HEK293 (cell line): ENCODE data around the gene DNMBP.

Experiments
- FEZF1 ChIP-seq: fragments of 450-650 bp; formaldehyde crosslinking; IDR thresholded peaks from 2 replicates; pipeline ENCODE4 v1.5.1; 2016; ENCODE audit warnings: missing biosample characterization, missing genetic modification characterization
- GLIS2 ChIP-seq: fragments of 450-650 bp; formaldehyde crosslinking; IDR thresholded peaks from 2 replicates; pipeline ENCODE4 v1.5.1; 2016; ENCODE audit warnings: missing biosample characterization, missing genetic modification characterization
- HOXD13 ChIP-seq: sonication (generic); formaldehyde crosslinking; IDR thresholded peaks from 2 replicates; pipeline ENCODE4 v1.8.0; 2022; ENCODE audit warnings: missing genetic modification reagents, borderline replicate concordance
- KLF16 ChIP-seq: fragments of 450-650 bp; formaldehyde crosslinking; IDR thresholded peaks from 2 replicates; pipeline ENCODE4 v1.5.1; 2017; ENCODE audit warnings: missing biosample characterization, missing genetic modification characterization
- KLF9 ChIP-seq: fragments of 450-650 bp; formaldehyde crosslinking; IDR thresholded peaks from 2 replicates; pipeline ENCODE4 v1.5.1; 2016; ENCODE audit warnings: missing biosample characterization, missing genetic modification characterization, low read depth
- OSR2 ChIP-seq: fragments of 450-650 bp; formaldehyde crosslinking; IDR thresholded peaks from 2 replicates; pipeline ENCODE4 v1.5.1; 2016; ENCODE audit warnings: missing biosample characterization, missing genetic modification characterization
- OVOL3 ChIP-seq: fragments of 450-650 bp; formaldehyde crosslinking; IDR thresholded peaks from 2 replicates; pipeline ENCODE4 v1.5.1; 2016; ENCODE audit warnings: missing biosample characterization, missing genetic modification characterization
- PRDM1 ChIP-seq: fragments of 450-650 bp; formaldehyde crosslinking; IDR thresholded peaks from 2 replicates; pipeline ENCODE4; 2016; ENCODE audit warnings: missing biosample characterization, missing genetic modification characterization
- SP3 ChIP-seq: fragments of 450-650 bp; formaldehyde crosslinking; IDR thresholded peaks from 2 replicates; pipeline ENCODE4 v1.5.1; 2016; ENCODE audit warnings: missing biosample characterization, missing genetic modification characterization
- SP7 ChIP-seq: fragments of 450-650 bp; formaldehyde crosslinking; IDR thresholded peaks from 2 replicates; pipeline ENCODE4 v1.5.1; 2016; ENCODE audit warnings: missing biosample characterization, missing genetic modification characterization
- ZBTB20 ChIP-seq: fragments of 450-650 bp; formaldehyde crosslinking; IDR thresholded peaks from 2 replicates; pipeline ENCODE4 v1.5.1; 2016; ENCODE audit warnings: missing biosample characterization, missing genetic modification characterization
- ZBTB48 ChIP-seq: fragments of 450-650 bp; formaldehyde crosslinking; IDR thresholded peaks from 2 replicates; pipeline ENCODE4 v1.5.1; 2016; ENCODE audit warnings: missing biosample characterization, missing genetic modification characterization
- ZBTB8A ChIP-seq: fragments of 450-650 bp; formaldehyde crosslinking; IDR thresholded peaks from 2 replicates; pipeline ENCODE4 v1.5.1; 2016; ENCODE audit warnings: missing biosample characterization, missing genetic modification characterization
- ZEB2 ChIP-seq: fragments of 450-650 bp; formaldehyde crosslinking; IDR thresholded peaks from 2 replicates; pipeline ENCODE4 v1.5.1; 2016; ENCODE audit warnings: missing biosample characterization, missing genetic modification characterization
- ZFHX2 ChIP-seq: fragments of 450-650 bp; formaldehyde crosslinking; conservative IDR thresholded peaks from 2 replicates; pipeline ENCODE4 v1.5.1; 2016; ENCODE audit warnings: missing biosample characterization, missing genetic modification characterization
- ZFP69B ChIP-seq: fragments of 450-650 bp; formaldehyde crosslinking; IDR thresholded peaks from 2 replicates; pipeline ENCODE4 v1.5.1; 2016; ENCODE audit warnings: missing biosample characterization, missing genetic modification characterization
- ZIC2 ChIP-seq: fragments of 450-650 bp; formaldehyde crosslinking; IDR thresholded peaks from 2 replicates; pipeline ENCODE4 v1.5.1; 2016; ENCODE audit warnings: missing biosample characterization, missing genetic modification characterization
- ZNF112 ChIP-seq: fragments of 450-650 bp; formaldehyde crosslinking; IDR thresholded peaks from 2 replicates; pipeline ENCODE4 v1.5.0; 2017; ENCODE audit warnings: missing biosample characterization, missing genetic modification characterization
- ZNF133 ChIP-seq: fragments of 450-650 bp; formaldehyde crosslinking; IDR thresholded peaks from 2 replicates; pipeline ENCODE4 v1.5.1; 2016; ENCODE audit warnings: missing biosample characterization, missing genetic modification characterization
- ZNF16 ChIP-seq: fragments of 450-650 bp; formaldehyde crosslinking; IDR thresholded peaks from 2 replicates; pipeline ENCODE4 v1.5.1; 2016; ENCODE audit warnings: low read depth, missing biosample characterization, missing genetic modification characterization
- ZNF274 ChIP-seq, 2 experiments: fragments of 200-500 bp in 1 of 2; fragments of 450-650 bp in 1 of 2; sonication (Bioruptor generic) in 1 of 2; formaldehyde crosslinking in 1 of 2; IDR thresholded peaks; 2 replicates each; pipeline versions ENCODE4 v1.5.1 to v1.6.1; 2014 to 2016; ENCODE audit warnings: borderline replicate concordance in 1 of 2, inconsistent platforms in 1 of 2, low read length in 1 of 2, missing biosample characterization in 1 of 2, missing genetic modification characterization in 1 of 2
- ZNF324 ChIP-seq: fragments of 450-650 bp; formaldehyde crosslinking; IDR thresholded peaks from 2 replicates; pipeline ENCODE4 v1.5.1; 2016; ENCODE audit warnings: missing biosample characterization, missing genetic modification characterization
- ZNF335 ChIP-seq: fragments of 450-650 bp; formaldehyde crosslinking; conservative IDR thresholded peaks from 2 replicates; pipeline ENCODE4 v1.5.1; 2016; ENCODE audit warnings: missing biosample characterization, missing genetic modification characterization
- ZNF404 ChIP-seq: fragments of 450-650 bp; formaldehyde crosslinking; IDR thresholded peaks from 2 replicates; pipeline ENCODE4 v1.5.1; 2017; ENCODE audit warnings: missing biosample characterization, missing genetic modification characterization
- ZNF423 ChIP-seq: fragments of 450-650 bp; formaldehyde crosslinking; IDR thresholded peaks from 2 replicates; pipeline ENCODE4 v1.5.1; 2016; ENCODE audit warnings: missing biosample characterization, missing genetic modification characterization
- ZNF48 ChIP-seq: fragments of 450-650 bp; formaldehyde crosslinking; IDR thresholded peaks from 2 replicates; pipeline ENCODE4 v1.5.1; 2016; ENCODE audit warnings: missing biosample characterization, missing genetic modification characterization
- ZNF501 ChIP-seq: fragments of 450-650 bp; formaldehyde crosslinking; IDR thresholded peaks from 2 replicates; pipeline ENCODE4 v1.5.1; 2016; ENCODE audit warnings: missing biosample characterization, missing genetic modification characterization
- ZNF596 ChIP-seq: fragments of 450-650 bp; IDR thresholded peaks from 2 replicates; pipeline ENCODE4 v1.5.0; 2018; ENCODE audit warnings: missing biosample characterization, mild to moderate bottlenecking, missing genetic modification characterization, moderate library complexity
- ZNF626 ChIP-seq: fragments of 450-650 bp; sonication (Bioruptor Pico); formaldehyde crosslinking; IDR thresholded peaks from 2 replicates; pipeline ENCODE4 v1.5.1; 2018; ENCODE audit warnings: missing biosample characterization, missing genetic modification characterization, inconsistent platforms
- ZNF658 ChIP-seq: fragments of 450-650 bp; formaldehyde crosslinking; IDR thresholded peaks from 2 replicates; pipeline ENCODE4; 2016; ENCODE audit warnings: missing biosample characterization, missing genetic modification characterization
- ZNF768 ChIP-seq: fragments of 450-650 bp; formaldehyde crosslinking; IDR thresholded peaks from 2 replicates; pipeline ENCODE4 v1.5.1; 2018; ENCODE audit warnings: missing biosample characterization, mild to moderate bottlenecking, missing genetic modification characterization
- ZNF776 ChIP-seq: fragments of 450-650 bp; formaldehyde crosslinking; IDR thresholded peaks from 2 replicates; pipeline ENCODE4 v1.5.0; 2017; ENCODE audit warnings: missing biosample characterization, missing genetic modification characterization, borderline replicate concordance
- ZNF830 ChIP-seq: fragments of 450-650 bp; IDR thresholded peaks from 2 replicates; pipeline ENCODE4 v1.5.0; 2018; ENCODE audit warnings: missing biosample characterization, missing genetic modification characterization, low read depth, mild to moderate bottlenecking, moderate library complexity
- ZSCAN30 ChIP-seq: fragments of 450-650 bp; IDR thresholded peaks from 2 replicates; pipeline ENCODE4 v1.5.1; 2018; ENCODE audit warnings: missing biosample characterization, mild to moderate bottlenecking, missing genetic modification characterization, moderate library complexity
- ZSCAN4 ChIP-seq: fragments of 450-650 bp; formaldehyde crosslinking; IDR thresholded peaks from 2 replicates; pipeline ENCODE4 v1.5.1; 2017; ENCODE audit warnings: missing biosample characterization, missing genetic modification characterization
- ZXDB ChIP-seq: fragments of 450-650 bp; formaldehyde crosslinking; IDR thresholded peaks from 2 replicates; pipeline ENCODE4 v1.5.1; 2016; ENCODE audit warnings: missing biosample characterization, missing genetic modification characterization
- TF ChIP-seq, protein P1 (sequence below): fragments of 450-650 bp; formaldehyde crosslinking; IDR thresholded peaks from 2 replicates; pipeline ENCODE4 v1.5.1; 2016; ENCODE audit warnings: missing biosample characterization, missing genetic modification characterization
- TF ChIP-seq, protein P2 (sequence below): fragments of 450-650 bp; formaldehyde crosslinking; IDR thresholded peaks from 2 replicates; pipeline ENCODE4 v1.5.1; 2017; ENCODE audit warnings: missing biosample characterization, missing genetic modification characterization
- TF ChIP-seq, protein P3 (sequence below): fragments of 450-650 bp; formaldehyde crosslinking; optimal IDR thresholded peaks from 2 replicates; pipeline ENCODE3; 2016; ENCODE audit warnings: missing biosample characterization, mild to moderate bottlenecking, missing genetic modification characterization

DNMBP gene

DNA sequence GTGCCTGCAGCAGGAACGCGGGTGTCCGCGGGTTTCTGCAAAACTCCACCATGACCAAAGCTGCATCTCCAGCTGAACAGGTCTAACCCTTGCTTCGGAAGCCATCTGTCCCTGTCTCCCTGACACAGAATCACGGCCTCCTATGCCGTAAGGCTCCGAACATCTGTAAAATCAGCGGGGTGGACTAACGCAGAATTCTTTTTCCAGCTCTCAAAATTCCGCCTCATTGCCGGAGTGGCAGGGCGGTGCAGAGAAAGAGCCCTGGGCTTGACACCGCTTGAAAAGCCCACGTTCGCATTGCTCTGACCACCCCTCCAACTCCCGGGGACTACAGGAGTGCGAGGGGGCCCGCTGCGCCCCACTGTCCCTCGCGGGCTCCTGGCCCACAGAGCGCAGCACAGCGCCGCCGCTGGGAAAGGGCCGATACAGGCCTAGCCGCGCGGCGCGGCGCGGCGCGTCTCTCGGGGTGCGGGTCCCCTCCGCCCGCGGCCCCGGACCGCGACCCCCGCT, 409 bp downstream of the DNMBP start (continued):
- TF ChIP-seq ZNF274 (IDR thresholded peaks at IDR 0.05; ENCODE audit: low read length) (no peak), ZNF274 (tag by site-specific recombination; IDR thresholded peaks at IDR 0.05; ENCODE audit: borderline replicate concordance) (no peak), ZNF16 (no peak), ZNF335 (peak; percentile 82), ZNF324 (tag by site-specific recombination) (no peak), ZBTB48 (tag by site-specific recombination) (no peak), SP3 (tag by site-specific recombination) (no peak), ZIC2 (tag by site-specific recombination) (peak; percentile 48; the same call in 1 of the 2 replicates), ZNF626 (tag by site-specific recombination) (no peak), ZFHX2 (no peak), OVOL3 (tag by site-specific recombination) (no peak), ZNF501 (tag by site-specific recombination) (no peak), ZXDB (tag by site-specific recombination) (0 out of 2 replicates have a peak, but pooled peaks have one; percentile 17), ZNF776 (no peak), ZNF658 (tag by site-specific recombination) (no peak), PRDM1 (no peak), KLF16 (tag by site-specific recombination) (no peak), ZNF112 (tag by site-specific recombination) (no peak), ZNF423 (tag by site-specific recombination) (no peak), SP7 (0 out of 2 replicates have a peak, but pooled peaks have one; percentile 12), ZSCAN4 (no peak), ZFP69B (tag by site-specific recombination) (0 out of 2 replicates have a peak, but pooled peaks have one; percentile 17), KLF9 (no peak), ZBTB20 (tag by site-specific recombination) (peak; percentile 95), GLIS2 (peak; percentile 37; the same call in 1 of the 2 replicates), ZNF768 (tag by site-specific recombination) (no peak), ZNF48 (tag by site-specific recombination) (no peak), ZNF404 (tag by site-specific recombination) (no peak), OSR2 (tag by site-specific recombination) (no peak), HOXD13 (CRISPR knock-in tag) (no peak), ZNF830 (no peak), ZNF133 (tag by site-specific recombination) (no peak), ZBTB8A (peak; percentile 28), FEZF1 (no peak), ZSCAN30 (peak; percentile 76), ZNF596 (tag by site-specific recombination) (no peak), ZEB2 (tag by site-specific recombination) (peak; percentile 35; the same call in 1 of the 2 replicates)
- TF ChIP-seq, protein P1, sequence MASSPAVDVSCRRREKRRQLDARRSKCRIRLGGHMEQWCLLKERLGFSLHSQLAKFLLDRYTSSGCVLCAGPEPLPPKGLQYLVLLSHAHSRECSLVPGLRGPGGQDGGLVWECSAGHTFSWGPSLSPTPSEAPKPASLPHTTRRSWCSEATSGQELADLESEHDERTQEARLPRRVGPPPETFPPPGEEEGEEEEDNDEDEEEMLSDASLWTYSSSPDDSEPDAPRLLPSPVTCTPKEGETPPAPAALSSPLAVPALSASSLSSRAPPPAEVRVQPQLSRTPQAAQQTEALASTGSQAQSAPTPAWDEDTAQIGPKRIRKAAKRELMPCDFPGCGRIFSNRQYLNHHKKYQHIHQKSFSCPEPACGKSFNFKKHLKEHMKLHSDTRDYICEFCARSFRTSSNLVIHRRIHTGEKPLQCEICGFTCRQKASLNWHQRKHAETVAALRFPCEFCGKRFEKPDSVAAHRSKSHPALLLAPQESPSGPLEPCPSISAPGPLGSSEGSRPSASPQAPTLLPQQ (tag by site-specific recombination) = 0 out of 2 replicates have a peak, but pooled peaks have one; percentile 29
- TF ChIP-seq, protein P2, sequence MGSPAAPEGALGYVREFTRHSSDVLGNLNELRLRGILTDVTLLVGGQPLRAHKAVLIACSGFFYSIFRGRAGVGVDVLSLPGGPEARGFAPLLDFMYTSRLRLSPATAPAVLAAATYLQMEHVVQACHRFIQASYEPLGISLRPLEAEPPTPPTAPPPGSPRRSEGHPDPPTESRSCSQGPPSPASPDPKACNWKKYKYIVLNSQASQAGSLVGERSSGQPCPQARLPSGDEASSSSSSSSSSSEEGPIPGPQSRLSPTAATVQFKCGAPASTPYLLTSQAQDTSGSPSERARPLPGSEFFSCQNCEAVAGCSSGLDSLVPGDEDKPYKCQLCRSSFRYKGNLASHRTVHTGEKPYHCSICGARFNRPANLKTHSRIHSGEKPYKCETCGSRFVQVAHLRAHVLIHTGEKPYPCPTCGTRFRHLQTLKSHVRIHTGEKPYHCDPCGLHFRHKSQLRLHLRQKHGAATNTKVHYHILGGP (tag by site-specific recombination) = no peak
- TF ChIP-seq, protein P3, sequence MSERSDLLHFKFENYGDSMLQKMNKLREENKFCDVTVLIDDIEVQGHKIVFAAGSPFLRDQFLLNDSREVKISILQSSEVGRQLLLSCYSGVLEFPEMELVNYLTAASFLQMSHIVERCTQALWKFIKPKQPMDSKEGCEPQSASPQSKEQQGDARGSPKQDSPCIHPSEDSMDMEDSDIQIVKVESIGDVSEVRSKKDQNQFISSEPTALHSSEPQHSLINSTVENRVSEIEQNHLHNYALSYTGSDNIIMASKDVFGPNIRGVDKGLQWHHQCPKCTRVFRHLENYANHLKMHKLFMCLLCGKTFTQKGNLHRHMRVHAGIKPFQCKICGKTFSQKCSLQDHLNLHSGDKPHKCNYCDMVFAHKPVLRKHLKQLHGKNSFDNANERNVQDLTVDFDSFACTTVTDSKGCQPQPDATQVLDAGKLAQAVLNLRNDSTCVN = peak; percentile 63
